Measurements from ENCODE around the gene SDK2. TPM values are rescaled to one million over a fixed set of nuclear protein-coding genes. Genes with fewer than 3 reads are reported as not detected.

SDK2 gene
- total and polyA plus RNA-seq, 2 of the 8 experiments (the other 6 are each of a cell fraction or from before 2014, with no cell fraction given), result 3.9 to 4.1 TPM

DNA sequence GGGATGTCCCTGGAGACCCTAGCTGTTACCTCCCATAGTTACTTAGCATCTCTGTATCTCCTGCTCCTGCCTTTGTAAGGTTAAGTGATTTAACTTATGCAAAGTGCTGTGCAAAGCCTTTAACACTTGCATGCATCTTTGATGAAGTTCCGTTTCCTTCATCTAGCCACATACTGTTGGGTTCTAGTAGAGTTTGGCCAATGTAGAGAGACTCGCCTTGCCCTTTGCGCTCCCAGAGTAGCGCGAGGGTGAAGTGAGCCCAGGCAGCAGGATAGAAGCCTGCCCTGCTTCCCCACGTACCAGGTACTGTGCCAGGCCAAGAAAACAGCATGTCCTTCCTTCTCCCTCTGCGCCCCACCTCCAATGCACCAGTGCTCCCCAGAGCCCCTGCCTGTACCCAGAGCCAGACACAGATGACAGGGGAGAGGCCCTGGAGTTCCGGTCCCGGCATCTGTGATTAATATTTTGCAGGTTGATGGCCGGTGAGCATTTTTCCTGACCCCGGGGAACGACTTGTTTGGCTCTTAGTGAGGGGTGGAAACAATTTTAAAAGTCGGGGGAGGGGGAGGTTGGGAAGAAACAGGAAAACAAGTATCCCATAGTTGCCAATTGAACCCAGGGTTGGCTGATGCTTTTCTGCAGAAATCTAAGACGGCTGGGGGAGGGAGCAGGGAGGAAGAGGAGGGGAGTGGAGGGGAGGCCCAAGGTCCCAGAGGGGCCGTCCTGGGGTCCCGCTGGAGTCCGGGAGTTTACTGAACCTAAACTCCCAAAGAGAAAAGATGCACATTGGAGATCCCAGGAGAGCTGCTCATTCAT lies 319.3 kb downstream of the SDK2 start:
- Histone ChIP-seq H3K18ac (ENCODE audit: extremely low read depth, low read length) (peak overlapping the region; percentile 21; the same call in 1 of the 2 replicates), H3K23ac (ENCODE audit: insufficient read length) (no peak overlapping the region), H2AFZ (ENCODE audit: low read length) (no peak overlapping the region), H4K91ac (replicated peaks; ENCODE audit: insufficient read length, low read length) (no peak overlapping the region), H2BK20ac (ENCODE audit: low read length) (peak overlapping the region; percentile 91; the same call in 1 of the 2 replicates), H3K79me1 (ENCODE audit: low read depth, low read length) (no peaks in the 10 kb centered on the region), H3K23me2 (ENCODE audit: low read depth, low read length) (no peaks in the 10 kb centered on the region), H3K9me3 (ENCODE audit: insufficient read depth in 2 of 2, low read depth in 1 of 2, low read length in 1 of 2) (no peaks in the 10 kb centered on the region), H3K9ac (replicated peaks in 1 of 4; ENCODE audit: extremely low read depth in 1 of 4, low read depth in 3 of 4, low read length in 3 of 4) (no peak overlapping the region), H2AK5ac (ENCODE audit: low read depth, low read length) (no peak overlapping the region), H3K27ac (ENCODE audit: low read depth, low read length) (no peak overlapping the region), H4K20me1 (replicated peaks in 1 of 2; ENCODE audit: control insufficient read depth in 1 of 2, insufficient read depth in 2 of 2, low read length in 2 of 2) (no peaks in the 10 kb centered on the region), H3K4me1 (replicated peaks in 1 of 4; ENCODE audit: control insufficient read depth in 3 of 4, insufficient read depth in 4 of 4, low read length in 3 of 4) (peaks cover 4 to 13% (median 9%) of the 10 kb centered on the region in 4 experiments; a peak in 6 of 7 replicates), H3K4me2 (ENCODE audit: insufficient read depth in 1 of 2, low read depth in 2 of 2, low read length in 2 of 2) (peak overlapping the region in 1 of 2 experiments; percentile 11; a peak in 1 of 4 replicates), H3K27me3 (replicated peaks in 1 of 4; ENCODE audit: control insufficient read depth in 3 of 4, extremely low read depth in 1 of 4, insufficient read depth in 3 of 4, low read length in 3 of 4) (no peaks in the 10 kb centered on the region), H3K79me2 (ENCODE audit: control insufficient read depth in 1 of 2, insufficient read depth in 2 of 2, low read length in 2 of 2) (no peaks in the 10 kb centered on the region), H2BK12ac (ENCODE audit: low read depth, low read length) (peak overlapping the region; percentile 82; the same call in 1 of the 2 replicates), H2BK15ac (ENCODE audit: low read length) (0 out of 2 replicates have a peak overlapping the region, but pooled peaks have one; percentile 12), H4K8ac (ENCODE audit: extremely low read depth, insufficient read depth, low read length) (no peak overlapping the region), H3K56ac (replicated peaks; ENCODE audit: insufficient read length, low read depth, low read length) (no peak overlapping the region), H3K4ac (replicated peaks; ENCODE audit: insufficient read length, low read depth, low read length) (no peak overlapping the region), H3K4me3 (ENCODE audit: extremely low read depth in 1 of 4, insufficient read depth in 2 of 4, low read depth in 3 of 4, low read length in 4 of 4) (no peak overlapping the region), H2BK5ac (ENCODE audit: low read depth, low read length) (peak overlapping the region; percentile 49; the same call in 1 of the 2 replicates), H3K36me3 (ENCODE audit: control insufficient read depth in 2 of 4, insufficient read depth in 4 of 4, low read length in 3 of 4) (no peaks in the 10 kb centered on the region), H4K5ac (ENCODE audit: insufficient read length, low read depth, low read length) (no peak overlapping the region), H3K14ac (ENCODE audit: insufficient read length) (no peak overlapping the region), H2BK120ac (replicated peaks; ENCODE audit: low read depth, low read length) (no peak overlapping the region)
- TF ChIP-seq TAF1 (IDR thresholded peaks at IDR 0.05; ENCODE audit: low read depth, low read length) (no peak), RFX5 (IDR thresholded peaks at IDR 0.05; ENCODE audit: borderline replicate concordance, low read depth, low read length) (no peak), TCF12 (IDR thresholded peaks at IDR 0.05; ENCODE audit: low read depth, low read length) (no peak)
- DNase-seq (ENCODE audit: low read depth in 1 of 2, low spot score in 2 of 2) (no peak), FAIRE-seq (no peak)
- WGBS, 2 experiments (ENCODE audit: extremely low coverage in 1 of 2, insufficient coverage in 1 of 2, insufficient read length in 1 of 2, insufficient replicate concordance in 2 of 2, low coverage in 1 of 2, low lambda C conversion rate in 2 of 2, missing lambda C conversion rate in 1 of 2), result 70% methylated on average over 17 of the region's 17 CpGs; no CpG with 5 or more reads in 1 of the 2 experiments
- POLR2A ChIA-PET (ENCODE audit: partially characterized antibody), result interaction anchor here (1.5 to 3.3 kb wide), 3 partner anchors 10 to 23 kb away, joined by 4 to 11 read pairs (median 5); no protein-coding TSS in a partner anchor
- CTCF ChIA-PET (ENCODE audit: partially characterized antibody), result interaction anchor here (0.7 to 2.8 kb wide), 6 partner anchors 10 to 45 kb away, joined by 3 to 7 read pairs (median 4); no protein-coding TSS in a partner anchor
